Smooth muscle cell (in vitro differentiated cells): ENCODE data around the gene LAMA3. TPM values are rescaled to one million over a fixed set of nuclear protein-coding genes. Genes with fewer than 3 reads are reported as not detected.

Source experiments
- DNase-seq: peaks from one replicate; lab custom pipeline; 2025; ENCODE audit not compliant: unreplicated experiment; lab: John Stamatoyannopoulos, UW
- H2AFZ ChIP-seq: fragments of 200-600 bp; sonication (generic); 2 replicates; pipeline ENCODE4 v1.6.0; 2016; ENCODE audit warnings: antibody characterized with exemption, low read depth, mild to moderate bottlenecking
- H3F3A ChIP-seq: fragments of 200-600 bp; sonication (generic); 2 replicates; pipeline ENCODE4 v1.6.0; 2017; ENCODE audit warnings: antibody characterized with exemption, low read depth
- H3K27ac ChIP-seq: fragments of 200-600 bp; sonication (generic); 2 replicates; pipeline ENCODE4 v1.5.1; 2016; ENCODE audit warnings: low read depth, mild to moderate bottlenecking
- H3K27me3 ChIP-seq: fragments of 200-600 bp; sonication (generic); 2 replicates; pipeline ENCODE4 v1.6.1; 2016; ENCODE audit warnings: low read depth, mild to moderate bottlenecking
- H3K36me3 ChIP-seq: fragments of 200-600 bp; sonication (generic); 2 replicates; pipeline ENCODE4 v1.5.1; 2016; ENCODE audit warnings: low read depth
- H3K4me1 ChIP-seq: fragments of 200-600 bp; sonication (generic); 2 replicates; pipeline ENCODE4 v1.5.1; 2016; ENCODE audit warnings: low read depth
- H3K4me2 ChIP-seq: fragments of 200-600 bp; sonication (generic); 2 replicates; pipeline ENCODE4 v1.6.0; 2016; ENCODE audit warnings: mild to moderate bottlenecking
- H3K4me3 ChIP-seq: fragments of 200-600 bp; sonication (generic); 2 replicates; pipeline ENCODE4 v1.5.1; 2016; ENCODE audit warnings: mild to moderate bottlenecking
- H3K79me2 ChIP-seq: fragments of 200-600 bp; sonication (generic); 2 replicates; pipeline ENCODE4 v1.6.0; 2016; ENCODE audit warnings: low read depth, mild to moderate bottlenecking
- H3K9ac ChIP-seq: fragments of 200-600 bp; sonication (generic); 2 replicates; pipeline ENCODE4 v1.6.0; 2016; ENCODE audit warnings: low read depth
- H3K9me3 ChIP-seq: fragments of 200-600 bp; sonication (generic); replicated peaks from 2 replicates; pipeline ENCODE4 v1.5.1; 2016; ENCODE audit warnings: low read depth
- H4K20me1 ChIP-seq: fragments of 200-600 bp; sonication (generic); 2 replicates; pipeline ENCODE4 v1.6.0; 2016; ENCODE audit warnings: low read depth
- WGBS: methylation state at CpG from one replicate; pipeline ENCODE4 v1.1.7; 2016; ENCODE audit warnings: low lambda C conversion rate; 5-methylcytosine and 5-hydroxymethylcytosine counted together
- polyA plus RNA-seq: library from polyadenylated mRNA; unstranded; fragments of >200 nt; fragmentation: Nextera tagmentation; extraction: Ambion mirVana; gene quantifications from 2 replicates; pipeline ENCODE4 v1.2.1, GENCODE V29; 2016
- total RNA-seq: library from RNA; depleted of rRNA; stranded (reverse); fragments of >200 nt; gene quantifications from 2 replicates; pipeline ENCODE4 v1.2.3, GENCODE V29; 2014
- TF ChIP-seq, protein P1 (sequence below): fragments of 200-600 bp; sonication (generic); IDR thresholded peaks from 2 replicates; pipeline ENCODE4 v1.5.1; 2017; ENCODE audit warnings: borderline replicate concordance, mild to moderate bottlenecking, antibody characterized with exemption; ENCODE audit not compliant: insufficient read depth, poor library complexity, severe bottlenecking

Gene LAMA3
- total and polyA plus RNA-seq, 2 experiments from 2014 or later, result 7.8 to 23.1 TPM

- Histone ChIP-seq H3K9ac (no peak overlapping the region), H3K27ac (no peak overlapping the region), H3K27me3 (no peaks in the 10 kb centered on the region), H2AFZ (no peak overlapping the region), H3K36me3 (no peaks in the 10 kb centered on the region), H3K4me1 (no peaks in the 10 kb centered on the region), H3K4me2 (no peak overlapping the region), H3F3A (no peaks in the 10 kb centered on the region), H4K20me1 (no peaks in the 10 kb centered on the region), H3K4me3 (no peak overlapping the region), H3K79me2 (no peaks in the 10 kb centered on the region), H3K9me3 (no peaks in the 10 kb centered on the region)
- TF ChIP-seq, protein P1, sequence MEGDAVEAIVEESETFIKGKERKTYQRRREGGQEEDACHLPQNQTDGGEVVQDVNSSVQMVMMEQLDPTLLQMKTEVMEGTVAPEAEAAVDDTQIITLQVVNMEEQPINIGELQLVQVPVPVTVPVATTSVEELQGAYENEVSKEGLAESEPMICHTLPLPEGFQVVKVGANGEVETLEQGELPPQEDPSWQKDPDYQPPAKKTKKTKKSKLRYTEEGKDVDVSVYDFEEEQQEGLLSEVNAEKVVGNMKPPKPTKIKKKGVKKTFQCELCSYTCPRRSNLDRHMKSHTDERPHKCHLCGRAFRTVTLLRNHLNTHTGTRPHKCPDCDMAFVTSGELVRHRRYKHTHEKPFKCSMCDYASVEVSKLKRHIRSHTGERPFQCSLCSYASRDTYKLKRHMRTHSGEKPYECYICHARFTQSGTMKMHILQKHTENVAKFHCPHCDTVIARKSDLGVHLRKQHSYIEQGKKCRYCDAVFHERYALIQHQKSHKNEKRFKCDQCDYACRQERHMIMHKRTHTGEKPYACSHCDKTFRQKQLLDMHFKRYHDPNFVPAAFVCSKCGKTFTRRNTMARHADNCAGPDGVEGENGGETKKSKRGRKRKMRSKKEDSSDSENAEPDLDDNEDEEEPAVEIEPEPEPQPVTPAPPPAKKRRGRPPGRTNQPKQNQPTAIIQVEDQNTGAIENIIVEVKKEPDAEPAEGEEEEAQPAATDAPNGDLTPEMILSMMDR, result no peak
- 22% methylated on average over 1 of the region's 1 CpG for WGBS
- no peak for DNase-seq
Measured at GRCh38 chr18:23784832-23785245, 95.6 kb downstream of the LAMA3 start.

GRCh38 chr18:23793051-23793450 is 103.8 kb downstream of the LAMA3 start:
- H3K9ac ChIP-seq, result no peak overlapping the region
- H3F3A ChIP-seq, result no peaks in the 10 kb centered on the region
- H3K79me2 ChIP-seq, result no peaks in the 10 kb centered on the region
- H3K27ac ChIP-seq, result no peak overlapping the region
- H3K36me3 ChIP-seq, result no peaks in the 10 kb centered on the region
- H4K20me1 ChIP-seq, result no peaks in the 10 kb centered on the region
- DNase-seq, result no peak
- WGBS, result 58% methylated on average over 1 of the region's 1 CpG
- no peak overlapping the region for H3K4me3 ChIP-seq
- H3K4me1 ChIP-seq, result no peaks in the 10 kb centered on the region
- H2AFZ ChIP-seq, result no peak overlapping the region
- no peaks in the 10 kb centered on the region for H3K27me3 ChIP-seq
- H3K9me3 ChIP-seq, result no peaks in the 10 kb centered on the region
- H3K4me2 ChIP-seq, result no peak overlapping the region
- TF ChIP-seq, protein P1, result no peak

- Histone ChIP-seq H2AFZ (no peak overlapping the region), H3F3A (no peaks in the 10 kb centered on the region), H3K27me3 (no peaks in the 10 kb centered on the region), H3K9ac (no peak overlapping the region), H4K20me1 (no peaks in the 10 kb centered on the region), H3K36me3 (no peaks in the 10 kb centered on the region), H3K9me3 (no peaks in the 10 kb centered on the region), H3K4me2 (no peak overlapping the region), H3K4me1 (no peaks in the 10 kb centered on the region), H3K27ac (no peak overlapping the region), H3K79me2 (no peaks in the 10 kb centered on the region), H3K4me3 (no peak overlapping the region)
- TF ChIP-seq, protein P1, result no peak
- WGBS, result 97% methylated on average over 6 of the region's 6 CpGs
- no peak for DNase-seq
Measured at GRCh38 chr18:23793985-23794867, 105.0 kb downstream of the LAMA3 start.

DNA sequence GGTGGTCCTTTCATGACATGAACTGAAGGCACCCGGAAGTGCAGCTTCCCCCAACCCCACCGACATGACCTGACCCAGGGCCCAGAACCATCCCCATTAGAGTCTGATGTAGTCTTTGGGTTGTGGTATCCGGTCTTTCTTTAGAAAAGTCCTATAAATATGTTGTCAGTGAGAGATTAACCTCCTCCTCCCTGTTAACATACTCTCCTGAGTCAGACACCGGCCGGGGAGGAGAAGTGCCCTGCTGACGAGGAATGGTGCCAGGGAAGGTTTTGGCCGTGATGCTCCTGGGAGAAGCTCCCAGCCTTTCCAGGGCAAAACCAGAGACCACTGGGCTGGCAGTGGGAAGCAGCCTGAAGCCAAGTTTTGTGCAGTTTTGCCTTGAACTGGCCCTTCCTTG is 109.0 kb downstream of the LAMA3 start:
- no peaks in the 10 kb centered on the region for H3K36me3 ChIP-seq
- H3K27ac ChIP-seq, result no peak overlapping the region
- DNase-seq, result no peak
- H3K9me3 ChIP-seq, result no peaks in the 10 kb centered on the region
- no peak overlapping the region for H2AFZ ChIP-seq
- H3K4me2 ChIP-seq, result no peak overlapping the region
- H3K27me3 ChIP-seq, result no peaks in the 10 kb centered on the region
- 79% methylated on average over 7 of the region's 7 CpGs for WGBS
- no peaks in the 10 kb centered on the region for H4K20me1 ChIP-seq
- no peak overlapping the region for H3K4me3 ChIP-seq
- H3F3A ChIP-seq, result no peaks in the 10 kb centered on the region
- no peaks in the 10 kb centered on the region for H3K79me2 ChIP-seq
- TF ChIP-seq, protein P1, result no peak
- no peak overlapping the region for H3K9ac ChIP-seq
- H3K4me1 ChIP-seq, result no peaks in the 10 kb centered on the region
